GM04504 (cell line): Measurements from ENCODE around the gene OR2V2.
A peak's percentile ranks its signal among the peaks of the same experiment; 100 is the strongest.
"Not testable (repeated sequence)": the region's sequence is repeated elsewhere in the genome, so short reads cannot be mapped to it uniquely, and the experiment has no call there.

ENCODE experiments used
- DNase-seq: peaks from one replicate; pipeline ENCODE4 v3.0.0-alpha.2; 2012; ENCODE audit warnings: low read depth

The OR2V2 gene

GRCh38 chr5:181169459-181170236, 22.3 kb downstream of the OR2V2 start:
- DNase-seq = not testable (repeated sequence)

DNA sequence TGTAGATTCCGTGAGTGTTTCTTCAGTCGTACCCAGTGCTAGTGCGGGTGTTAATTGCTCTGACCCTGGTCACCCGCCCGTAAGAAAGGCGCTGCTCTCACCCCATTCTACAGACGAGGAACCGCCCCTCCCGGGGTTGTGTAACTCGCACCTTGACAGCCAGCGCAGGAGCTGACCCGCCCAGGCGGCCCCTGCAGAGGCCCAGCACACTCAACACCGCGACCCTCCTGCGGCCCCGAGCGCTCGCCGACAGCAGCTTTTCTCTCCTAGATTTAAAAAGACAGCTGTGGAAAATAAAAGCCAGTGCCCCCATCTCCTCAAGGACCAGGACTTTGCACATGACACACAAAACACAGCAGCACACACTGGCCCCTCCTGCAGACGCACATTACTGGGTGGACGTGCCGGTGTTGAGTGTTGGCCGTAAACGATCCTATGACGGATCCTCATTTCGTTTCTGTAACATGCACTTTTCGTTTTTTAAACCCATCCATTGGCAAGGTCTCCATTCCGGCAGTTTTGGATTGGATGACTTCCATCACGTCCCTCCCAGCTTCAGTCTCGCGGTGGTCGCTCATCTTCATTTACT, 22.9 kb downstream of the OR2V2 start:
- DNase-seq = no peak

DNA sequence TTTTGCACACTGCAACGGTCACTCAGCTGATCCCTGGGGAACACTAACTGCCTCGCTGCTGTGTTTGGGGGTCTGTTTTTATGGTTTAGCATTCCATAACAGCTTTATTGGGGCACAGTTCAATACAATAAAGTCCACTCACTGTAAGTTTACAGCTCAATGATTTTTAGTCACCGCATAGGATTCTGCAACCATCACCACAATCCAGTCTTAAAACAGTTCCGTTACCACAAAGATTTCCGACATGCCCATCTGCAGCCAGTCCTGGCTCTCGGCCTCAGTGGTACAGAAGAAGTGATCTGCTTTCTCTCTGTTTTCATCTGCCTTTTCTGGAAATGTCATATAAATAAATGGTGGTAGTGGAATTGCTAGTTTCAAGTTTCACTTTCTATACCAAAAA, 23.6 kb downstream of the OR2V2 start:
- DNase-seq = no peak

DNA sequence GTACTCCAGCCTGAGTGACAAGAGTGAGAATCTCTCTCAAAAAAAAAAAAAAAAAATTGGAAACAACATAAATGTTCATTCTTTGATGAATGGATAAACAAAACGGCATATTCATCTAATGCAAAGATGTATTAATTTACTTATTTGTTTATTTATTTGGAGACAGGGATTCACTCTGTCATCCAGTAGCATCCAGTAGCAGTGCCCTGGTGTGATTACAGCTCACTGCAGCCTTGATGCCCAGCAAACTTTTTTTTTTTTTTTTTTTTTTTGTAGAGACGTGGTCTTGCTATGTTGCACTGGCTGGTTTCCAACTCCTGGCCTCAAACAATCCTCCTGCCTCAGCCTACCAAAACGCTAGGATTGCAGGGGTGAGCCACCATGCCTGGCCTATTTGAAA, 24.4 kb downstream of the OR2V2 start:
- DNase-seq = no peak

GRCh38 chr5:181173027-181173419, 25.6 kb downstream of the OR2V2 start:
- no peak for DNase-seq

GRCh38 chr5:181173420-181174342, 26.3 kb downstream of the OR2V2 start:
- no peak for DNase-seq

DNA sequence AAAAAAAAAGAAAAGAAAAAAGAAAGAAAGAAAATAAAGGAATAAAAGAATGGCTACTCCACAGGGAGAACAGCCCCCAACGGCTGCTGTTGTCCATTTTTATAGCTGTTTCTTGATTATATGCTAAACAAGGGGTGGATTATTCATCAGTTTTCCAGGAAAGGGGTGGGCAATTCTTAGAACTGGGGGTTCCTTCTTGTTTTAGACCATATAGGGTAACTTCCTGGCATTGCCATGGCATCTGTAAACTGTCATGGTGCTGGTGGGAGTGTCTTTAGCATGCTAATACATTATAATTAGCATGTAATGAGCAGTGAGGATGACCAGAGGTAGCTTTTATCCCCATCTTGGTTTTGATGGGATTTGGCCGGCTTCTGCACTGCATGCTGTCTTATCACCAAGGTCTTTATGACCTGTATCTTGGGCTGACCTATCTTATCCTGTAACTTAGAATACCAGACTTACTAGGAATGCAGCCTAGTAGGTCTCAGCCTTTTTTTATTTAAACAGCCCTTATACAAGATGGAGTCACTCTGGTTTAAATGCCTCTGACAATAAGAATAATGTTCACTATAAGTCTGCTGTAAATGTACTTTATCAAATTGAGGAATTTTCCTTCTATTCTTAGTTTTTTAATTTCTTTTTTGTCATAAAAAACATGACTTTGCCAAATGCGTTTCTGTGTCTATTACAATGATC, 29.0 kb downstream of the OR2V2 start:
- DNase-seq = no peak

DNA sequence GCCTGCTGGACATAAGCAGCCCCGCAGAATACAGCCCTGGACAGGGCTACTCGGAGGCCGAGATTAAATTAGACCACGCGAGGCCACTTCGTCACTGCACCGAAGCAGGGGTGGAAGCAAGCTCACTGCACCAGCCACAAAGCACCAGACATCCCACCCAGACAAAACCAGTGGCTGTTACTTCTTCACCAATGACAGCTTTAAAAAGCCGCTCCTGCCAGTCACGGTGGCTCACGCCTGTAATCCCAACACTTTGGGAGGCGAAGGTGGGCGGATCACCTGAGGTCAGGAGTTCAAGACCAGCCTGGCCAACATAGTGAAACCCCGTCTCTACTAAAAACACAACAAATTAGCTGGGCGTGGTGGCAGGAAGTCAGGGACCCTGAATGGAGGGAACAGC, 30.2 kb downstream of the OR2V2 start:
- DNase-seq = not testable (repeated sequence)

- no peak for DNase-seq
These were observed 34.5 kb downstream of the OR2V2 start for GRCh38 chr5:181181650-181182565.

DNA sequence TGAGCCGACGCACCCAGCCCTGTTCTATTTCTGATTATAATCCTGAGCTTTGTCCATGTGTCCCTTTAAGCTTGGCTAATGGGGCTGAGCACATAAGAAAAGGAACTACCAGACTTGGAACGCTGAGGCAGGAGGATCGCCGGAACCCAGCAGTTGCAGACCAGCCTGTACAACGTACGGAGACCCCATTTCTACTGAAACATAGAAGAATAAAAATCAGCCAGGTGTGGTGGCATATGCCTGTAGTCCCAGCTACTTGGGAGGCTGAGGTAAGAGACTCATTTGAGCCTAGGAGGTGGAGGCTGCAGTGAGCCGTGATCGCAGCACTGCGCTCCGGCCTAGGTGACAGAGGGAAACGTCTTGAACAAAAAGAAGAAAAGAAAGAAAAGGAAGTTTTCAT, 35.3 kb downstream of the OR2V2 start:
- no peak for DNase-seq

- no peak for DNase-seq
These were observed 37.4 kb downstream of the OR2V2 start for GRCh38 chr5:181184845-181185216.

- no peak for DNase-seq
These were observed 38.2 kb downstream of the OR2V2 start for GRCh38 chr5:181185560-181185959.

- no peak for DNase-seq
These were observed 38.6 kb downstream of the OR2V2 start for GRCh38 chr5:181186022-181186421.

GRCh38 chr5:181186986-181187499, 39.7 kb downstream of the OR2V2 start:
- no peak for DNase-seq

- DNase-seq = peak; percentile 60
These were observed 40.3 kb downstream of the OR2V2 start for GRCh38 chr5:181187500-181188213.

DNA sequence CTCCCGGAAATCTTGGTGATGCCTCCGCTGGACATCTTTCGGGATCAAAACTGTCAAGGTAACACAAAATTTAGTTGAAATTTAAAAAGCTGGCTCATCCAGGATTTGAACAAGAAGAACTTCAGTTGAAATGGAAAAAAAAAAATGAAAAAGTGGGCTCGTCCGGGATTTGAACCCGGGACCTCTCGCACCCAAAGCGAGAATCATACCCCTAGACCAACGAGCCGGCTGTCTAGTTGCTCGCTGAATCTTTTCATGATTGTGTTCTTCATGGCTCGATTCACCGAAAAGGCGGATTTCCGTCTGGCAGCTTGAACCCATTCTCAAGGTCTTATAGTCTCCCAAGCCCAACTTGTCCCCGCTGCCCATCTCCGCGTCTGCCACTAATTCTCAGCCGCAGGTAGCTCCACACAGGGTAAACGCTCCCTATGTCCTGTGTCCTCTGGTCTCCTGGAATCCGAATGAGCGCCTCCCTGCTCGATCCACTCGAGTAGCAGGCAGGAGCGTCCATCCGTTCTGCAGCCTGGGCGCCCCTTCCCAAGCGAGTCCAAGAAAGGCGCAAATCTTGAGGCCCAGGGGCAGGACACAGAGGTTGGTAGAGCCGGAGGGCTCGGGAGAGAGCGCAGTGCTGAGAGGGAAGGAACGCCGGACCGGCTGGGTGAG, 41.4 kb downstream of the OR2V2 start:
- DNase-seq = no peak

GRCh38 chr5:181189363-181189961, 42.1 kb downstream of the OR2V2 start:
- DNase-seq = no peak

DNA sequence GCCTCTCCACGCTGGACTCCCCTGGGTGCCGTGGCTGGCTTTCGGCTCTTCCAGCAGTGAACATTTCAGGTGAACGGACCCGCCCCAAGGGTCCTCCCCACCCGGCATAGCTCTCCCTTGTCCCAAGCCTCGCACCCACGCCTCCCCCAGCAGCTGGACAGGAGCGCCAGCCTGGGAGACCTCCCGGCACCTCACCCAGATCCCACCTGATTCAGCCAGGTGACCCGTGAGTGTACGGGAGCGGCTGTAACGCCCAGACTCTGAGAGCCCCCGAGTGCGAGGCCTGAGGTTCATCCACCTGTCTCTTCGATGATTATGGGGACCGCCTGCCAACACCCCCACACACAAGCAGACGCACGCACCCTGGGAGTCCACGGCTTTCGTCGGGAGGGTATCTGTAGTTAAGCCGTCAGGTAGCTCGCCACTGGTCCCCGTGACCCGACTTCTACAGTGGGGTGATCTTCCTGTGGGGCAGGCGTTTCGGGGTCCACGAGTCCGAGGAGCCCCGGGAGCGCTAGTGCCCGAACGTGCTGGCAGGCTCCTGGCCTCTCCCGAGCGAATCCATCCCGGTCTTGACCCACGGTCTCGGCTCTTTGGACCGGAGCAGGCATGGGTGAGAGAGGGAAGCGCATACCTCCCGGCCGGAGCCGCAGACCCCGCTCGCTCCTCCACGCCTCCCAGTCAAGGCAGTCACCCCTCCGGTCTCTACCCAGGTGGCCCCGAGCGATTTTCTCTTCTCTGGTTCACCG, 42.8 kb downstream of the OR2V2 start:
- DNase-seq = no peak
